HG02870 (cell line): ENCODE results near the gene FAM131A.

Experiments used
- ATAC-seq: cut with Tn5 transposase; IDR thresholded peaks from one replicate; pipeline ENCODE4 v1.9.1; 2021; ENCODE audit warnings: mild to moderate bottlenecking, moderate library complexity; ENCODE audit not compliant: unreplicated experiment

The FAM131A gene

DNA sequence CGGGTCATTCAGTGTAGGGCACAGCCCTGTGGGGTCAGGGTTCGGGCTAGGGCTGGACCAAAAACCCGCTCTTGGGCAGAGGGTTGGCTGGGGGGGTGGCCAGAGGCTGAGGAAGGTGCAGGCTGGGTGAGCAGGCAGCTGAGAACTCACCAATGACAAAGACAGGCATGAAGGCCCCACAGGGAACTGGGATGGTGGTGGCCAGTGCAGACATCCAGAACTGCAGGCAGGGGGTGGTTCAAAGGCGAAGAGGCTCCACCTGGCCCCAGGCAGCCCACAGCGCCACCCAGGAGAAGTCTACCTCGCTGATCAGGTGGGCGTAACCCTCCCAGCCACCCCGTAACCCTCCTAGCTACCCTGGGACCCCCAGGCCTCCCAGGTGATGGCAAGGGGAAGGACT lies 17.4 kb downstream of the FAM131A start:
- no peak for ATAC-seq

DNA sequence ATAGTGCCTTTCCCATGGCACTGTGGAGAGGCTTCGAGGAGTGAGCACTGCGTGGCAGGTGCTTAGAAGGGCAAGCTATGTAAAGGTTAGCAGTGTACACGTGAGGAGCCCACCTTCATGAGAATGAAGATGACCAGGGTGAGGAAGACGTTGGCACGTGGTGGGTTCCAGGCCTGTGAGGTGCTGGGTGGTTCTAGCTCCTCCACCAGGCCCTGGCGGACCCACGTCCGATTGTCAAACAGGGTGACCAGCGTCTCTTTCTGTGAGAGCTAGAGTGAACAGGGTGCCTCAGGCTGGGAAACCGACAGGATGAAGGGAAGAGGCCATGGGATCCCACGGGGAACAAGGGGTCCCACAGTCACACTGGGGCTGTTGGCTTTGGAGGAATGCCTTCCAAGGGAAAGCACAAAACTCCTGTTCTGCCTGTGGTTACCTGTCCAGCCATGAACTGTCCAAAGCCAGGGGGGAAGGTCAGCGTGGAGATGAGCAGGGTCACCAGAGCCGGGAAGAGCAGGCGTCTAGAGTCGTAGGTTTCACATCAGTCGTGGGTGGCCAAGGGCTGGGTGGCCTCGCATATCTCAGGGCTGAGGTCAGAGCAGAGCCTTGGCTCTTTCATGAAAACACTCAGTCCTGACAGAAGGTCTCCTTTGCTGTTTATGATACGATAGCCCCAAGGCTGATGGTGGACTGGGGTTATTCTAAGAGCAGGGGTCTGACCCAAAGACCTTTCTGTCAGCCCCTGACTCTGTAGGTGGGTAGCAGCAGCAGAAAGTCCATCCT lies 18.1 kb downstream of the FAM131A start:
- ATAC-seq: no peak

DNA sequence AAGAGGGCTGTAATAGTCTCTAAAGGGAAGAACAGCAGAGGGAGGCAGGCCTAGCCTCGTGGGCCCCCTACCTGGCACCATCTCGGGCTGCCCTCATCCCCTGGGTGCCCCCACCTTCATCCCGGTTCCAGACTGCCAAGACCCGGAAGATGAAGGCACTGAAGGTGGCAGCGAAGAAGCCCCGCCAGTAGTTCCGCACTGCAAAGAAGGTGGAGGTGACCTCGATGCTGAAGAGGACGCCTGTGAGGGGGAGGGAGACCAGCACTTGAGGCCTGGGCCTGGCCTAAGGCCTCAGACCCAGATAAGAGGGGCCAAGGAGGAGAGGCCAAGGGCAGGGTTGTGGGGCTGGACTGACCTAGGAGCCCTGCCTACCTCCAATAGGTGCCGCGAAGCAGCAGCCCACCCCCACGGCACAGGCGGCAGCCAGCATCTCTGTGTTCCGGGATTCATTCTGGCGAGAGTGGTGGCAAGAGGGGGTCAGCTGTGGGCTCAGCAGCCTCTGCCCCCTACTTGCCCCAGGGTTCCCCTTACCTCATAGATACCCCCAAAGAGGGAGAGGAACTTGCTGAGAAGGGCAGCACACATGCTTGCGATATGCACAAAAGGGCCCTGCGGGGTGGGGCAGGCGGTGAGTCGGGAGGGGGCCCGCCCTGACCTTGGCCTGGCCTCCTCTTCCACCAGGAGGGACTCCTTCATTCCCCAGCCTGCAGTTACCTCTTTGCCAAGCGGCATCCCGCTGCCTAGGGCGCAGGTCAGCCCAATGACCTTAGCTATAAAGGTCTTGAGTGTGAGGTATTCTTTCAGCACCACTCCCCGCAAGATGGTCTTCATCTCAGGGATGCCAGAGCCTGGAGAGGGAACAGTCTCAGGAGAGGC lies 20.1 kb downstream of the FAM131A start:
- no peak for ATAC-seq

DNA sequence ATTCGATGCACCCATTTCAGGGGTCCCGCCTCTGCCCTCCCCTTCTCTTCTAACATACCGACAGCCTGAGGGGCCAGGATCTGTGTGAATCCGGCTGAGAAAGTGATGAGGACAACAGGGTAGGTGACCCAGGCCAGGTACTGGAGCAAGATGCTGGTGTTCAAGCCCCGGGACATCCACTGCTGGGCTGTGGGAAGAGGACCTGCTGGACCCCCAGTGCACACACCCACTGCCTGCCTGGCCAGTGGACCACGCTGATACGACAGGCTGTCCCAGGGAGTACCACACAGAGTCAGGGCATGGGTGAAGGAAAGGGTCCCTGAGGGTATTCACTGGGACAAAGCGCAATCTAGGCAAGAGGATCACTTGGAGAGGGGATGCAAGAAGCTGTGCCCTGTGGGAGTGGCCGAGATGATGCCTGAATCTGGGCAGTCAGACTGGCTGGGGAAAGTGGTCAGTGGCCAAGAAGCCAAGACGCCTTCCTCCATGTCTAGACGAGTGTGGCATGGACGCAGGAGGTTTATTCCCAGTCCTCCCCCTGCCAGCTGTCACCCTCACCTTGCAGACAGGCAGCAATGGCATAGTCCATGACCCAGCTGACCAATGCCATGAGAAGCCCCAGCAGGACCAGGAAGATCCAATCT lies 20.8 kb downstream of the FAM131A start:
- no peak for ATAC-seq

DNA sequence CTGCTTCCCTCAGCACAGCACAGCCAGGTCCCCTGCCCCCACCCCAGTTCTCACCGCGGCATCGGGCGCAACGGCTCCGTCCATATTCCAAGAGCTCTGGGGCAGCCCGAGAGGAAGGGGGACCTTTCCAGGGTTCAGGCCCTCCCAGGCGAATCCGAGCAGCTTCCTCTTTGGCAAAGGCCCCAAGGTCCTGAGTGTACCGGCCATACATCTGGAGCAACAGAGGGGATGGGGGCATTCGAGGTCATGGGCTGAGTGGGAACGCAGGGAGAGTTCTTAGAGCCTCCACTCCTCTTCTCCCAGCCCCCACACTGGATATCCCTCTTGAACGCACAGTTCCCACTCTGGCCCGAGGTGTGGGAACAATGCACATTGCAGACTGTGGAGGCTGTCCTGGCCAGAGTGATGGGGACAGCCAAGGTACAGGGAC lies 21.5 kb downstream of the FAM131A start:
- no peak for ATAC-seq

DNA sequence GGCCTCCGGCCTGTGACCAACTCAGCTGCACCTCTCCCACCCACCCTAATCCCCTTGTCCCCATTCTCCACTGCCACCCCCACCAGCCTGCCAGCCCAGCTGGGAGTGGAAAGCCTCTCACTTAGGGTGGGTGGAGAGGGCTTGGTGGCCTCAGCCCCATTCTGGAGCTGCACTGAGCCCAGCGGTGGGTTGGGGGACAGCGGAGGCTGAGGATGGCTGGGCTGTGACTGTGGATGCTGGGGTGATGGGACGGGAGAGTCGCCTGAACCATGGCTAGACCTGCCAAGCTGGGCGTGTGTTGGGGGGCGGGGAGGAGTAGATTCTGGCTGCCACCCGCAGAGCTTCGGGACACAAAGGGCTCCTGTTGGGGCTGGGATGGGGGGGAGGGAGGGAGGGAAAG lies 22.2 kb downstream of the FAM131A start:
- no peak for ATAC-seq

DNA sequence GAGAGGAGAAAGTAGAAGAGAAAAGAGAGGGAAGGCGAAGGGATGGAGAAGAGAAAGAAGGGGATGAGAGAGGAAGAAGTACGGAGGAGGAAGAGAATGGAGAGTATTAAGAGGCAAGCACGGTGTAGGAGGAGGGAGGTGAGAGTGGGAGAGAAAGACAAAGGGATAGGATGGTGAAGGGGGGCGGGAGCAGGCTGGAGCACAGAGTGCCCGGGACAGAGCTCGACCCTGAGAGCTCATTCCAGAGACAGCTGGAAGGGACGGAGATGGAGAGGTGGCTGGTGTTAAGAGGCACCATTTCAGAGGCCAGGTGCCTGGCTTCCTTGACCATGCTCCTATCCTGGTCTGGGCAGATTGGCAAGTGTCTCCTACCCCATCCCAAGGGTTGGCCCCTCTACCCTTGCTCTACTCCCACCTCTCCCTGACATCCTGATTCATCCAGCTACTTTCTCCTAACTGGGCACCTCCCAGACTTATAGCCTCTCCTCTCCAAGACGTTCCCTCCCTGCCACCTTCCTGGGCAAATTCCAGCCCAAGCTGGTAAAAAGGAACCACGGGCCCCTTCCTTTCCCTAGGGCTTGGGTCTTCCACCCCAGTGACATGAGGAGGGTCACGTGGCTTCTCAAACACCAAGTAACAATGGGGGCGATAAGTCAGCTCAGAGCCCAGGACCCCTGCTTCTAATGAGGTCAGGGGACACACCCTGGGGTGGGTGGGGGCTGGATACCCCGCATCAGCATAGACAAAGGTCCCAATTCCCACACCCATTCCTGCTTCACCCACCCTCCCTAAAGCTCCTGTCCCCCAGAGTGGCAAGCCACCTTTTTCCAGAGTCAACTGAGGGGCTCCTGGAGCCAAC lies 22.9 kb downstream of the FAM131A start:
- no peak for ATAC-seq

DNA sequence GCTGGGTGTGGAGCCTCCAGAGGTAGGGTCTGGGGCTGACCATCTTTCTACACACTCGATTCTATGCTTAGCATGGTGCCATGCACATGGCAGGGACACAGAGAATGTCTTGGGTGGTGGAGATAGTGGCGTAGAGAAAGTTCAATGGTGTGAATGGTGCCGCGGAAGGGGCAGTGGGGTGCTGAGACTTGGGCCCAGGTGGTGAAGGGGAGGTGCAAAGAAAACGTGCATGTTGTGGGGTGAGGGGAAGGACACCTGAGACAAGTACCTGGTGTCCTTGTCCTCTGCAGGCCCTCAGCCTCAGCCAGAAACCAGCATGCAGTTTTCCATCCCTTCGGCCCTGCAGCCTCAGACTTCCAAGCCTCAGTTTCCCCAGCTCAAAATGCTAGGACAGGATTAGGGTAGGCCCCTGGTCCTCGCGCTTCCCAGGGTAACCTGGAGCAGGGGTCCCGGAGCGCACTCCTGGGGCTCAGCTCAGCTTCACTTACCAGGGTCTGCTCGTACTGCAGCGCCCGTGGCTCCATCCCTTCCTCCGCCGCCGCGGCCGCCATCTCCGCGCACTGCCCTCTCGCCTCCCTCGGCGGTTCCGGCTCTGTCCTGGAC lies 23.6 kb downstream of the FAM131A start:
- peak; percentile 2 for ATAC-seq

DNA sequence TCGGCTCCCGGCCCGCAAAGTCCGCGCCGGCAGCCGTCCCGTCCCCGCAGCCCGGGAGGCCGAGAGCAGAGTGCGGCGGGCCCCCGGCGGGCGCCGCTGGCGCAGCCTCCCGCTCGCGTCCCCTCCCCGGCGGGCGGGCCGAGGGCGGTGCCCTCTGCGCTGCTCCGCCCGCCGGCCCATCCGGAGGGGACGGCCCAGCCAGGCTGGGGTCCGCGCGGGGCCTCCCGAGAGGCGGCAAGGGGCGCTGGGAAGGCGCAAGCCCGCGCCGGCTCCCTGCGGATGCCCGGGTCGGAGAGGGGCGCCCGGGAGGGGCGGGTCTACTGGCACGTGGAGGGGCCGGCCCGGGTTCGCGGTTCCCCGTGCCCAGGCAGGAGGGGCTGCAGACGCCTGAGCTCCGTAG lies 24.1 kb downstream of the FAM131A start, which contains the start of the genes CLCN2 and POLR2H:
Gene CLCN2, minus strand, starts transcription at position 74 of the 400 bp plus-strand sequence. CDS start 126 bp downstream, outside the sequence.
Gene POLR2H, plus strand, starts transcription at position 179 of the 400 bp plus-strand sequence. CDS start 1,783 bp downstream, outside the sequence.
- ATAC-seq: peak; percentile 25

DNA sequence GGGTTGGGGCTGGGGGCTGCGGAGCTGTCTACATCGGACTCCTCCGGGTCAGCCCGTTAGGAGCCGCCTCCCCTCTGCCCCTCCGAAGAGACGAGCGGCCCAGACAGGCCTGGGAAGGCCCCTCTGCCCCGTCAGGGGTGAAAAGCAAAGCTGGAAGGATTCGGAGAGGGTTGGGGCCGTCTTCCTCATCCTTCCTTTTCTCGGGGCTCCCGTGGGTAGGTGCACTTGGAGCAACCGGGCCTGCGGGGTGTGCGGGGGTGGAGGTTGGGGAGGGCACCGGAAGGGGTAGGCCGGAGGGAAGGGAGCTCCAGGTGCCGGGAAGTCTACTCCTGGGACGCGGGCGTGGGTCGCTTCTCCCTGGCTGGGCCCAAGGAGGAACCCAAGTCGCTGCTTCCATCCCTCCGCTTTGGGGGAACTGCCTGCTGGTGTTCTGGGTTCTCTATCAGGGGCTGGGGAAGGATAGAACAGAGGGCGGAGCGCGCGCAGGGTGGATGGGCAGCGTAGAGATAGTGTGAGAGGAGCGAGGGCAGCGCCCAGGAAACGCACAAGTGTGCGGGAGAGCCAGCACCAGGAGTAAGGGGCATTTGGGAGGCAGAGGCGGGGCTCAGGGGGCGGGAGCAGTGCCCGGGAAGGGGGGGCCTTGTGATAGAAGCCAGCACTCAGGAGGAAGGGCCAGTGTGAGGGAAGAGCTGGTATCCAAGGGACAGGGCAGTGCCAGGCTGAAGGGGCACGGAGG lies 24.7 kb downstream of the FAM131A start:
- peak; percentile 1 for ATAC-seq

DNA sequence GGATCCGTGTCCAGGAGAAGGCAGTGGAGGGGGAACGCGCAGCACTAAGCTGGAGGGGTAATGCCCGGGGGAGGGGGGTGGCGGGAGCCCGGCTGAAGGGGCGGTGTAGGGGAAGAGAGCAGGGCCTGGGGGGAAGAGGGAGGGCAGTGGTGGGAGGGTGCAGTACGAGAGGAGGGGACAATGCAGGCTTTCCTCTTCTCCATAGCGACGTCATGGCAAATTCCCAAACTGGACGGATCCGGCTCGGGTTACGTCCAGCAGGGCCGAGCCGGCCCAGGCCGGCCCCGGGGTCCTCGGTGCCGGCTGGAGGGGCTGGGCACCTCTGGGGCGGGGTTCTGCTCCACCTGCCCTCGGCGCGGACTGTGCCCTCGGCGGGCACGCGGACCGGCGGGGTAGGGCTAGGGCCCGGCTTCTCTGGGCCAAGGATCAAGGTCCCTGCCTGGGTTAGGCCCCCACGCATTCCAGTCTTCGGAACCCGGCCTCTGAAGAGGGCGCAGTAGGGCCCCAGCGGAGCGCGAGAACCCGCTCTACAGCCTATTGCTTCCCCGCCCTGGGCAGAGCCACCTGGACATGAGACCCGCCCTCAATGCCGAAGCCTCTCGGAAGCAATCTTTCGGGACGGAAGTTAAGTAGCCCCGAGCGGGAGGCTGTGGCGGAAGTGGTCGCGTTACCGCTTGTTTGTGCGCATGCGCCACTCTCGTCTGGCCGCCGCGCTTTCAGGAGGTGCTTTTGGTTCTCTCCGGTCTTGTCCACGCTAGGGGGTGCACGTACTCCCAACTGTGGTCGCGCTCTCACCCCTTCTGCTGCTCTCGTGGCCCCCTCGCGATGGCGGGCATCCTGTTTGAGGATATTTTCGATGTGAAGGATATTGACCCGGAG lies 25.5 kb downstream of the FAM131A start:
- peak; percentile 80 for ATAC-seq

DNA sequence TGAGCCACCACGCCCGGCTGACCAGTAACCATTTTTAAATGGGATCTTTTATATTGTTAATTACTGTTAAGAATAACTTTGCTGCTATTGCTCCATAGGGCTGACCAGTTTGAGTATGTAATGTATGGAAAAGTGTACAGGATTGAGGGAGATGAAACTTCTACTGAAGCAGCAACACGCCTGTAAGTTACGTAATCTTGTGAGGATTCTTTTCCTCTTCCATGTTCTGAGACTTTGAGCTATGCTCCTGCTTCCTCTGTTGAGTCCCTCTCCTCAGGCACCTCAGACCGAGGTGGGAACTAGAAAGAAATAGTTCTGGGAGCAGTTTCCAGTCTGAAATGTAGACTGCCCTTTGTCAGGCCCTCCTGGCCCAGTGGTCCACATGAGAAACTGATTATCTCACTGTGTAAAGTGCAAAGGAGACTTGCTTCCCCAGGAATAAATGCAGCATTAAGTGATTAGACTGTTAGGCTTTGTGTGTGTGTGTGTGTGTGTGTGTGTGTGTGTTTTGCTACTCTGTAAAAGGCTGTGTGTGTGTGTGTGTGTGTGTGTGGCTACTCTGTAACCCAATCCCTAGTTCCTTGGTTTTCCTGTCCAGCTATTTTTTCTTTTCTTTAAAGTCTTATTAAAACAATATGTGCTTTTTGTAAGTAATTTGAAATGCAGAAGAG lies 29.4 kb downstream of the FAM131A start:
- no peak for ATAC-seq

DNA sequence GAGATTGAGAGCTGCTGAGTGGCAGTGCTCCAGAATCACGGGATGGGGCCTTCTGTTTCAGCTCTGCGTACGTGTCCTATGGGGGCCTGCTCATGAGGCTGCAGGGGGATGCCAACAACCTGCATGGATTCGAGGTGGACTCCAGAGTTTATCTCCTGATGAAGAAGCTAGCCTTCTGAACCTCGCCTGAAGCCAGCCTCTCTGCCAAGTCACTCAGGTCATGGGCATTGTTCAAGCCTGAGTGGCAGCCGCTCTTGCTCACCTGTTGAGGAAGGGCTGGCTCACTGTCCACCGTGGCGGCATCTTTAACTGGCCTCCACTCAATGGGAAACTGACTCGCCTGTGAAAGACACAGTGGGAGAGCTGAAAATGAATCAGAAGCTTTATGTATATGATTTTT lies 30.7 kb downstream of the FAM131A start:
- ATAC-seq: no peak

DNA sequence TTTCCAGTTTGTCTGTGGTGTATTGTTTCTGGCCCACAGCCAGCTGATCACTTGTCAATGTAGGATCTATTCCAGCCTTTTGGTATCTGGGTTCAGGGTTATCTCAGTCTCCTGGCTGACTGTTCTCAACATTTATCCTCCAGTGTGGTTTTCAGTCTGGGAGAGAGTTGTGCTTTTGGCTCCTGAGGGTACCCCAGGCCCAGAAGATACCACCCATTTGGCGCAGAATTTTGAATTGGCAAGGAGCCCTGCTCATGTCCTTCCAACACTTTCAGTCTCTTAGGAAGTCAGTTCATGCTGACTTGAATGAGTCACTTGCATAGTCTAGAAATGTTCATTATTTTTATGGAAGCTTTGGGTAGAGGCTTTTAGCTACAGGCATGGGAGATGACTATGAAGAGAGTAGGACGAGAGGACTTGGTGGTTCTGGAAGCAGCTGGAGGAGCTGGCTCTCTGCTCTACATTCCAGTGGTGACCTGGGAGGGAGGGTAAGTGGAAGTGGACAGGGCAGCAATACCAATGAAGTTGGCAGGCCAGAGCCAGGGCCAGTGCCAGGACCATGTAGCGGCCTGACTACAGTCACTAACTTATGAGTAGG lies 31.3 kb downstream of the FAM131A start:
- no peak for ATAC-seq

DNA sequence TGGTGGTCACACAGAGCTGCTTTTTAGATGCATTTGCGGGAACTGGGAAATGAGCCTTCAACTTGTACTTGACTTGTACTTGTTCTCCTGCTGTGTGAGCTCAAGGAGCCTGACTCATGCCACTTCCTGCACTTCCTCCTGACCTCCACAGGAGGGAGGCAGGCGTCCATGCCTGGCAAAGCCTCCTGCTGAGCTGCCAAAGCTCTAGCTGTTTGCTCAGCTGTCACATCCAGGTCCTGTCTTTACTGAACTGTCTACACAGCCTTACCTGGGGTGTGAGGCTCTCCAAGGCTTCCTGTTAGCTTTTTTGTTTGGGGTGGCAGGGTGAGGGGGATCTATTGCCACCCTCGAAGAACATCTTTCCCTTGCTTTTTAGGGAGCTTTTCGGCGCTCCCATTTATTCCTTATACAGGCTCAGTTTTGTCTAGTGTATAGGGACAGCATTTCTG lies 34.2 kb downstream of the FAM131A start:
- ATAC-seq: no peak

DNA sequence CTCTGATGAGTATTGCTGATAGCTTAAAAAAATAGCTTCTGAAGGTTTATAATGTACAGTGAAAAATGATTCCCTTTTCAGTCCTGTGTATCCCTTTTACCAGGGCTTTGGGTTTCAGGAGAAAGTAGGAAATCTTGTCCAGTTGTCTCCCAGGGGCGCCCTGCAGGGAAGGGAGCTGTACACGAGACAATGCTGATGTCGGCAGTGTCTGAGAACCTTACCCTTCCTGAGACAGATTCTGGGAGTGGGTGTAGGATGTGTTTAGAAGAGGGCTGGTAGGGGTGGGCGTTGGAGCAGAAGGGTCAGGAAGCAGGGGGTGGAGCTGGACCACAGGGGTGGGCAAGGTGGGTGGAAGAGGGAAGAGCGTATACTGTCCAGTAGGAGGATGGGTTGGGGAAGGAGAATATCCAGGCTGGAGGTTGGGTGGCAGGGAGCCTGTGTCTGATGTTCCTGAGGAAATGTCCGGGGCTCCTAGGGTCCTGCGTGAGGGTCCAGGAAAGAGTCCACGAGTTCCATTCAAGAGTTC lies 35.0 kb downstream of the FAM131A start:
- ATAC-seq: no peak

DNA sequence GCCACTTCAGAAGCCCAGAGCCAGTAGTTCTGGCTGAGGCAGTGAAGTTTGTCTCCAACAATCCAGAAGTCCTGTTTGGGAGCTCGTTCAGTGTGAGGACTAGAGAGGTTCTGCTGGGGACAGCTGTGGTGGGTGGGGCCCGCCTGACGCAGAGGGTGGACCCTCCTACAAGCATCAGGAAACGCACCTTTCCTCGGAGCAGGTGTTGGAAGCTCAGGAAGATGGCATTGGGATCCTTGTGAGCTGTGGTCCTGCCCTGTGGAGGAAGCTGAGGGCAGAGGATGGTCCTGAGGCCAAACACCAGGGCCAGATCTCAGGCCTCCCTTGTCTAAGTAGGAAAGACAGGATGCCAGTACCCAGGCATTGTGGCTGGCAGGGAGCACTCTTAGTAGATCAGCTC lies 35.5 kb downstream of the FAM131A start:
- ATAC-seq: no peak
